Heart left ventricle (tissue), 13 donors: Measurements from ENCODE around the gene CRYBB1.

Experiments
- POLR2A ChIP-seq, 2 donors: fragments of 450-650 bp; IDR thresholded peaks; one replicate each; pipeline ENCODE4 v1.6.1; 2017; ENCODE audit warnings: antibody characterized with exemption in 2 of 2, mild to moderate bottlenecking in 2 of 2, moderate library complexity in 2 of 2
- TF ChIP-seq, protein P1 (sequence below), 12 donors: fragments of 200-600 bp; sonication (generic) in 4 of 12; IDR thresholded peaks; one replicate each; pipeline versions ENCODE4 v1.5.0 to v1.8.0; 2018 to 2022; ENCODE audit warnings: antibody characterized with exemption in 12 of 12, mild to moderate bottlenecking in 5 of 12
- donor health status: ischemic (EF 13 %, LVEDD 7.1; RV severe dilation, severe dysfunction).
- donor health status: DM: no; HTN: yes; CAD: no.
- donor health status: DM: no; HTN: no; CAD: no.
- donor health status: ischemic (EF 25% LVEDD 6.9; RV normal size, moderate dysfunction).
- donor health status: ischemic (EF 25% LVEDD 5.7; RV mildly dilated, moderate dysfunction).
- donor health status: ischemic (EF 35%, LVEDD 5.7; RV mildly dilated, moderate dysfunction).
- donor health status: nonischemic (EF 11% LVEDD 7.7; RV severe dilation, severe dysfunction).
- donor health status: DM: yes; HTN: yes; CAD: no.
- donor health status: PGD.
- donor health status: ischemic (EF 29% LVEDD 5.4; RV normal size, mild dysfunction).
- donor health status: nonischemic (EF 23%, LVEDD 6.1; RV moderate dilation, normal function).

DNA sequence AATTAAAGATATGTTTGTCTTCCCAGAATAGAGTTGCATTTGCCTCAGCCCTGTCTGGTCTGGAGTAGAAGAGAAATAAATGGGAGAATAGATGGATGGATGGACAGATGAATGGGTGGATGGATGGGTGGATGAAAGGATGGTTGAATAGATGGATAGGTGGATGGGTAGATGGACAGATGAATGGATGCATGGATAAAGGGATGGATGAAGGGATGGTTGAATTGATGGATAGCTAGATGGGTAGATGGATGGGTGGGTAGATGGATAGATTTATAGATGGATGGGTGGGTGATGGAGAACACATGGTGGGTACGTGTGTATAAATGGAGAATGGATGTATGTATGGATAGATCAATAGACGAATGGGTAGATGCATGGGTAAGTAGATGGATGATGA lies 8.5 kb downstream of the CRYBB1 start:
- TF ChIP-seq, protein P1, sequence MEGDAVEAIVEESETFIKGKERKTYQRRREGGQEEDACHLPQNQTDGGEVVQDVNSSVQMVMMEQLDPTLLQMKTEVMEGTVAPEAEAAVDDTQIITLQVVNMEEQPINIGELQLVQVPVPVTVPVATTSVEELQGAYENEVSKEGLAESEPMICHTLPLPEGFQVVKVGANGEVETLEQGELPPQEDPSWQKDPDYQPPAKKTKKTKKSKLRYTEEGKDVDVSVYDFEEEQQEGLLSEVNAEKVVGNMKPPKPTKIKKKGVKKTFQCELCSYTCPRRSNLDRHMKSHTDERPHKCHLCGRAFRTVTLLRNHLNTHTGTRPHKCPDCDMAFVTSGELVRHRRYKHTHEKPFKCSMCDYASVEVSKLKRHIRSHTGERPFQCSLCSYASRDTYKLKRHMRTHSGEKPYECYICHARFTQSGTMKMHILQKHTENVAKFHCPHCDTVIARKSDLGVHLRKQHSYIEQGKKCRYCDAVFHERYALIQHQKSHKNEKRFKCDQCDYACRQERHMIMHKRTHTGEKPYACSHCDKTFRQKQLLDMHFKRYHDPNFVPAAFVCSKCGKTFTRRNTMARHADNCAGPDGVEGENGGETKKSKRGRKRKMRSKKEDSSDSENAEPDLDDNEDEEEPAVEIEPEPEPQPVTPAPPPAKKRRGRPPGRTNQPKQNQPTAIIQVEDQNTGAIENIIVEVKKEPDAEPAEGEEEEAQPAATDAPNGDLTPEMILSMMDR (IDR thresholded peaks at IDR 0.05), result no peak
- no peak for TF ChIP-seq POLR2A (IDR thresholded peaks at IDR 0.05)
